HUES48 (cell line): ENCODE results near the gene TTC39C.
A peak's percentile ranks its signal among the peaks of the same experiment; 100 is the strongest.

Source experiments
- H3K27ac ChIP-seq: one replicate; pipeline ENCODE4 v1.7.0; 2013; ENCODE audit warnings: low read depth, low read length, inconsistent platforms
- H3K27me3 ChIP-seq: 2 replicates; pipeline ENCODE4 v1.6.1; 2013; ENCODE audit warnings: mild to moderate bottlenecking, low read length; ENCODE audit not compliant: control insufficient read depth, insufficient read depth
- H3K36me3 ChIP-seq: 2 replicates; pipeline ENCODE4 v1.6.1; 2013; ENCODE audit warnings: low read length; ENCODE audit not compliant: control insufficient read depth, insufficient read depth
- H3K4me1 ChIP-seq: 2 replicates; pipeline ENCODE4 v1.6.1; 2013; ENCODE audit warnings: mild to moderate bottlenecking, low read length; ENCODE audit not compliant: control insufficient read depth, insufficient read depth
- H3K4me3 ChIP-seq: 2 replicates; pipeline ENCODE4 v1.5.1; 2013; ENCODE audit warnings: mild to moderate bottlenecking, low read depth, low read length
- H3K9ac ChIP-seq: 2 replicates; pipeline ENCODE4 v1.6.1; 2013; ENCODE audit warnings: mild to moderate bottlenecking, low read depth, low read length, moderate library complexity
- H3K9me3 ChIP-seq: 2 replicates; pipeline ENCODE4 v1.6.1; 2013; ENCODE audit warnings: low read length; ENCODE audit not compliant: control insufficient read depth, insufficient read depth

TTC39C gene

DNA sequence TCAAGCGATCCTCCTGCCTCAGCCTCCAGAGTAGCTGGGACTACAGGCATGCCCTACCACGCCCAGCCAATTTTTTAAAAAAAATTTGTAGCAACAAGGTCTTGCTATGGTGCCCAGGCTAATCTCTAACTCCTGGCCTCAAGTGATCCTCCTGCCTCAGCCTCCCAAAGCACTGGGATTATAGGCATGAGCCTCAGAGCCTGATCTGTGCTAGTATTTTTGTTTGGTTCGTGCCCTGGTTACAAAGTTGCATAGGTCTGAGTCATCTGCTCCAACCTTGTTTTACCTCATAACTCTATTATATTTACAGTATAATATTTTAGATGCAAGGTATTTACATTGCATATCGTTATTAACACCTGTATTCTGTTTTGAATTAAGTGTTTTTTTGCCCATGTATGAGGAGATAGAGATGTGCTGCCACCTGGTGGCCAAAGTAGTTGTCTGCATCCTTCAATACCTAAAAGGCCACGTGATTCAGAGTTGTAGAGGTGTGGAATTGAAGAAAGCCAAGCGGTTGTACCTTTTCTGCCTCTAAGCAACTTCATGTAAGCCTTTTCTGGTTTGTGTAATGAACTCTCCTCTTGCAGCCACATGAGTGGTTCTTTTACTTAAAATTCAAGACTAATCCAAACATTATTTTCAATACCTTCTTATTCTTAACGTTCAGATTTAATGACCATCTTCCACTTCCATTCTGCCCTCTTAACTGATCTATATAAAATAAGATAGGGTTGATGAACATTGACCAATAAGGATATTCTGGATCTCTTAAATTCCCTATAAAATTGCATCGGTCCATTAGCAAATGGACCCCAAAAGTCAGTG, 104.4 kb downstream of the TTC39C start:
- Histone ChIP-seq H3K36me3 (peaks cover 33% of the 10 kb centered on the region), H3K4me1 (no peaks in the 10 kb centered on the region), H3K9me3 (no peaks in the 10 kb centered on the region), H3K4me3 (no peak overlapping the region), H3K27ac (no peak overlapping the region), H3K9ac (no peak overlapping the region), H3K27me3 (no peaks in the 10 kb centered on the region)

DNA sequence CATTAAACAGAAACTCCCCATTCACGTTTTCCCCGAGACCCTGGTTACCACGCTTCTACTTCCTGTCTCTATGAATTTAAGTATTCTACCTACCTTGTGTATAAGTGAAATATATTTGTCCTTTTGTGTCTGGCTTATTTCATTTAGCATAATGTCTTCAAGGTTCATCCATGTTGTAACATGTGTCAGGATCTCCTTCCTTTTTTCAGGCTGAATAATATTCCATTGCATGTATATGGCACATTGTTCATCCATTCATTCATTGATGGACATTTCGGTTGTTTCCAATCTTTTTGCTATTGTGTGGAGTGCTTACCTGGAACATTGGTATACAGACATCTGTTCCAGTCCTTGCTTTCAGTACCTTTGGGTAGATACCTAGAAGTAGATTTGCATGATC, 106.1 kb downstream of the TTC39C start:
- H3K36me3 ChIP-seq: peaks cover 36% of the 10 kb centered on the region
- H3K27ac ChIP-seq: no peak overlapping the region
- no peaks in the 10 kb centered on the region for H3K4me1 ChIP-seq
- no peak overlapping the region for H3K4me3 ChIP-seq
- H3K27me3 ChIP-seq: no peaks in the 10 kb centered on the region
- no peaks in the 10 kb centered on the region for H3K9me3 ChIP-seq
- no peak overlapping the region for H3K9ac ChIP-seq

DNA sequence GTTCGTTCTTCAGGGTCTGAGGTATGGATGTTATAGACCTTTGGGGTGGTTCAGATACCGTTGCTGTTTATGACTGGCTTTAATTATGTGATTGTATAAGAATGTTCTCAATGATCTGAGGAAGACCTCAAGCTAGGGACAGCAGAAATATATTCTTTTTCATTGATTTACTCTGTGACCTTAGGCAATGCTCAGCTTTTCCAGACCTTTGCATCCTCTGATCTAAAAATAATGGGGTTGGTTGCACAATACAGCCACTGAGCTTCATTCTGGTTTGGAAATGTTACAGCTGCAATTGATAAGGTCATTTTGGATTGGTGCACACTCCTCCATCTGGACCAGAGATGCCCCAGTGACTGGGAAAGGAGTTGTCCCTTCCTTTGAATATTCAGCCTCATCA, 107.1 kb downstream of the TTC39C start:
- no peaks in the 10 kb centered on the region for H3K27me3 ChIP-seq
- H3K4me3 ChIP-seq: no peak overlapping the region
- no peak overlapping the region for H3K9ac ChIP-seq
- H3K36me3 ChIP-seq: peaks cover 41% of the 10 kb centered on the region
- no peaks in the 10 kb centered on the region for H3K9me3 ChIP-seq
- no peaks in the 10 kb centered on the region for H3K4me1 ChIP-seq
- H3K27ac ChIP-seq: no peak overlapping the region

DNA sequence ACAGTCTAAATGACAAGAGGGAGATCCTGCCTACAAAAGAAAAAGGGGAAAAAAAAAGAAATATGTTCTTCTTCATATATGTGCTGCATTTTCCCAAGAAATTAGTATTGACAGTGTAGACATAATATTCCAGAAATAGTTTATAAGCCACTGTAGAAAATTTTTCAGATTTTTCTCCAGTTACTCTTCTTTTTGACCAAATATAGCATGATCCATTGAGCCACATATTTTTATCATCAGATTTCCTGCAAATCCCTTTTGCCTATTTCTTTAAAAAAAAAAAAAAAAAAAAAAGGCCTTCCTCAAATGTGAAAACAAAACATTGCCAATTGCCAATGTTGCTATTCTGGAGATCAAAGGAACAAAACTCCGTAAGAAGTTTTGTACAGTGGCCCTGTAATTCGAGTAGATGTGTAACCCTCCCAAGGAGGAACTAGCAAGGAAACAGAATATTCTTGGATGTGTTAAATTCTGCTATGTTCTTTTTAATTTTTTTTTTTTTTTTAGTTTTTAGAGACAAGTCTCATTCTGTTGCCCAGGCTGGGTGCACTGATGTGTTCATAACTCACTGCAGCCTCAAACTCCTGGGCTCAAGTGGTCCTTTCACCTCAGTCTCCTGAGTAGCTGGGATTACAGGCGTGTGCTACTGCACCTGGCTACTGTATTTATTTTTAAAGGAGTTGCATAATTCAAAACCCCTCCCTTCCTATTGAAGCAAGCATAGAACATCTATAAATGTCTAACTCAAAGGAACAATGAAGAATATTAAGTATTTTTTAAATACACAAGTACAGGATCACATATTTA, 111.8 kb downstream of the TTC39C start:
- Histone ChIP-seq H3K9ac (no peak overlapping the region), H3K27me3 (no peaks in the 10 kb centered on the region), H3K36me3 (peaks cover 64% of the 10 kb centered on the region), H3K4me3 (no peak overlapping the region), H3K27ac (no peak overlapping the region), H3K4me1 (no peaks in the 10 kb centered on the region), H3K9me3 (no peaks in the 10 kb centered on the region)

DNA sequence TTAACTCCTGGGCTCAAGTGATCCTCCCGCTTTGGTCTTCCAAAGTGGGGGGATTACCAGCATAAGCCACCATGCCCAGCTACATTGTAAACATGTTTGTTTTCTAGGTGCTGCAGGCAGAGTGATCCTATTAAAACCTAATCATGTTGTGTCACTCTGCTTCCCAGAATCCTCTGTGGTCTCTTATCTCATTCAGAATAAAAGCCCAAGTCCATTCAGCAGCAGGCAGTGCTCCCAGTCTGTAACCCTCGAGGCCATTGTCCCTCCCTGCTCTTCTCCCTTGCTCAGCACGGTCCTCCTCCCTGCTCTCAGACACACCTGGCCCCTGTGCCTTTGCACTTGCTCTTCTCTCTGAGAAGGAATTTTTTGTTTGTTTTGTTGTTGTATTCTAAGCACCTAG, 113.2 kb downstream of the TTC39C start:
- Histone ChIP-seq H3K9ac (no peak overlapping the region), H3K36me3 (peaks cover 69% of the 10 kb centered on the region), H3K4me1 (no peaks in the 10 kb centered on the region), H3K27me3 (no peaks in the 10 kb centered on the region), H3K4me3 (no peak overlapping the region), H3K9me3 (no peaks in the 10 kb centered on the region), H3K27ac (no peak overlapping the region)

DNA sequence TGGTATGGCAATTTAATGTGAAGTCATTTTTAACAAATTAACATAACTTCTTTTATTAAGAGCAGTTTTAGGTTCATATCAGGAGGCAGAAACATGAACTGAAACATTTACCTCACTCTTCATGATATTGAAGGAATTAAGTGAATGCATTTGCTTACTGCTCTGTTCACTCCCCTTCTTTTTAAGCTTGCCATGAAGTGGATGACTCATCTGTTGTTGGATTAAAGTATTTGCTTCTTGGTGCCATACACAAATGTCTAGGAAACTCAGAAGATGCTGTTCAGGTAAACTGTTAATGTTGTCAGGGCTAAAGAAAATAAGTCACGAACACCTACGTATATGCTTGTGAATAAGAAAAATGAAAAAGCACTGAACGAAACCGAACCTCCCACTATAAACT, 114.1 kb downstream of the TTC39C start:
- no peaks in the 10 kb centered on the region for H3K4me1 ChIP-seq
- H3K9ac ChIP-seq: no peak overlapping the region
- H3K4me3 ChIP-seq: no peak overlapping the region
- no peaks in the 10 kb centered on the region for H3K27me3 ChIP-seq
- H3K9me3 ChIP-seq: no peaks in the 10 kb centered on the region
- H3K27ac ChIP-seq: no peak overlapping the region
- H3K36me3 ChIP-seq: peaks cover 77% of the 10 kb centered on the region

DNA sequence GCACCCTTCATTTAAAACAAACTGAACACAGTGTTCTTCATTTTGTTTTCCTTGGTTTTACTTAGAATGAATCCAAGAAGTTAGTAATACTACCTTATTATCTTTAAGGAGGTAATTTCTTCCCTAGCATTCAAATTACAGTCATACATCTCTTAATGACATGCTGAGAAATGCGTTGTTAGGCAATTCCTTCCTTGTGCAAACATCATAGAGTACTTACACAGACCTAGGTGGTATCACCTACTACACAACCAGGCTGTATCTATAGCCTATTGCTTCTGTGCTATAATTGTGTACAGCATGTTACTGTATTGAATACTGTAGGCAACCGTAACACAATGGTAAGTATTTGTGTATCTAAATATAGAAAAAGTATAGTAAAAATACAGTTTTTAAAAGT, 115.9 kb downstream of the TTC39C start:
- H3K27me3 ChIP-seq: no peaks in the 10 kb centered on the region

DNA sequence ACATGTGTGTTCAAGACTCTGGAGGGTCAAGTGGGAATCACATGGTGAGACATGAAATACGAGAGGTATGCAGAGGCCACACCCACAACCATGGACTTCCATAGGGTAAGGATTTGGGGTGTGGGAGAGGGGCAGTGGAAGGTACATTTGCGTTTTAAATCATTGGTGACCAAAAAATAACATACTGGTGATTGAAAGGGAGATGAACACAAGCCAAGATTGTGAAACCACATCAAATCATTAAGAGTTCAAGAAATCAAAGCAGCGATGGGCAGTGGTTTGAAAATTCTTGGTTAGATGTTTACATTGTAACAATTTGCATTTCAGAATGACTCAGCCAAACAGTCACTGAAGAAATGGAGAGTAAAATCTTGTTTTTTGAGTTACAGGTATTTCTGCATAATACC, 122.4 kb downstream of the TTC39C start:
- no peak overlapping the region for H3K4me3 ChIP-seq
- no peaks in the 10 kb centered on the region for H3K27me3 ChIP-seq
- H3K9ac ChIP-seq: no peak overlapping the region
- H3K4me1 ChIP-seq: peaks cover 20% of the 10 kb centered on the region
- H3K27ac ChIP-seq: no peak overlapping the region
- no peaks in the 10 kb centered on the region for H3K9me3 ChIP-seq
- peaks cover 17% of the 10 kb centered on the region for H3K36me3 ChIP-seq

More for the DNA sequence above, 115.9 kb downstream of the TTC39C start:
- Histone ChIP-seq H3K27ac (no peak overlapping the region), H3K36me3 (peaks cover 65% of the 10 kb centered on the region), H3K9ac (no peak overlapping the region), H3K9me3 (no peaks in the 10 kb centered on the region), H3K4me1 (no peaks in the 10 kb centered on the region), H3K4me3 (no peak overlapping the region)

DNA sequence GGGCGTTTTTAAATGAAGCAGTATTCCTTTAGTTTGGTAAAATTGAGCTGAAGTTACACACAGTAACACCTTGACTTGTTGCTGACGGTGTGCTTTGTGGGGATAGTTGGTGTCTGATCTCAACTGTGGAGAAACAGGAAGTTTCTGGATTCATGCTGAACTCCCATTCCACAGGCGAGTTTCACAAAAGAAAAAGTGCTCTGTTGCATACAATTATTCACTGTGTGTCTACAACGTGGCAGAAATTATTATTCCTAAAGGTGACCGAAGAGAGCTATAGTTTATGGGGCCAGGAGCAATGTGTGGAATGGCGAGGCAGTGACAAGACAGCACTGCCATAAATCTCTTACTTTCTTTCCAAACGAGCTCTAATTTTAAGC, 123.8 kb downstream of the TTC39C start:
- H3K4me1 ChIP-seq: peaks cover 20% of the 10 kb centered on the region
- H3K36me3 ChIP-seq: peaks cover 6% of the 10 kb centered on the region
- peak overlapping the region; percentile 73 for H3K4me3 ChIP-seq
- H3K27me3 ChIP-seq: no peaks in the 10 kb centered on the region
- H3K27ac ChIP-seq: peak overlapping the region; percentile 31
- peak overlapping the region; percentile 1; the same call in 1 of the 2 replicates for H3K9ac ChIP-seq
- no peaks in the 10 kb centered on the region for H3K9me3 ChIP-seq

DNA sequence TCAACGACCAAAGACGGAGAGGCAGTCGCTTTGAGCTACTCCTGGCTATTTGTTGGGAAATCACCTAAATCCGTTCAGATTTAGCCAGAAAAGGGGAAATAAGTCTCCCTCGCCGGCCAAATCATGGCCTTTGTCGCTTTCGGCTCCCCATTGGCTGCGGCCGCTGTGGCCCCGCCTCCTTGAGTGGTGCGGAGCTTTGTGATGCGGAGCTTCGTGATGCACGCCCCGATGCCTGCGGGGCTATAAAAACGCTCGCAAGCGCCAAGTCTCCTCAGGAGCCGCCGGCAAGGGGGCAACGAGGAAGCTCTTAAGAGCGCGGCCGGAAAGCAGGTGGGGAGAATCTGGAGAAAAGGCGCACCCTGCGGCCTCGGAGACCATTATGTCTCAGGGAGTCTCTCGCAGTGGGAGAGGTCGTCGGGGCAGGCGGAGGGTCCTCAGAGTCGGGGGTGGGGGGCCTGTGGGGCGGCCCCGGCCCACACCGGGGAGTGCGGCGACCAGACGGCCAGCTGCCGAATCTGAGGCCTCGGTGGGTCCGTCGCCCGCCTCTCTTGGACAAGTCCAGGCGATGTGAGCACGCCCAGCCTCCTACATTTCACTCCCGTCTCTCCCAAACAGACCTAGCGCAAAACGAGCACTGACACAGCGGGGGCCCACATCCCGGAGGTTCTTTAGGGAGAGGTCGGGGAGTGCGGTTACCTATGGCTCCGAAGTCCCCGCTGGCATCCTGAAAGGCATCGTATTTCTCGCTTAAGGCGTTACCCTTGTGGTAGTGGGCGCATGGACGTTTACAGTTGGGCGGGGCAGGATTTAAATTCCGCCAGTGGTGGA, 124.4 kb downstream of the TTC39C start, which contains the start of gene CABYR:
Gene CABYR (plus strand): TSS at position 274 of the 828 bp plus-strand sequence. CDS start 4,053 bp downstream, outside the sequence.
- Histone ChIP-seq H3K27ac (peak within 1 kb of the TSS; percentile 34), H3K4me3 (peak within 1 kb of the TSS; percentile 73)

More for the DNA sequence above, 124.4 kb downstream of the TTC39C start, which contains the start of gene CABYR:
- Histone ChIP-seq H3K4me1 (peaks cover 20% of the 10 kb centered on the region), H3K9ac (peak within 1 kb of the TSS; percentile 50), H3K9me3 (no peaks in the 10 kb centered on the region), H3K36me3 (0 out of 2 replicates have a peak, but pooled peaks cover 9% of the 10 kb centered on the region), H3K27me3 (no peaks in the 10 kb centered on the region)
